CD4-positive, alpha-beta T cell treated with Interleukin-6 at 100 ng/mL for 8 hours (primary cell): Measurements from ENCODE around the gene PADI3.
A peak's percentile ranks its signal among the peaks of the same experiment; 100 is the strongest.

Experiments
- DNase-seq: peaks from one replicate; pipeline ENCODE4 v3.0.0-alpha.2; 2020; ENCODE audit warnings: mixed read lengths, low spot score

PADI3 gene, protein sequence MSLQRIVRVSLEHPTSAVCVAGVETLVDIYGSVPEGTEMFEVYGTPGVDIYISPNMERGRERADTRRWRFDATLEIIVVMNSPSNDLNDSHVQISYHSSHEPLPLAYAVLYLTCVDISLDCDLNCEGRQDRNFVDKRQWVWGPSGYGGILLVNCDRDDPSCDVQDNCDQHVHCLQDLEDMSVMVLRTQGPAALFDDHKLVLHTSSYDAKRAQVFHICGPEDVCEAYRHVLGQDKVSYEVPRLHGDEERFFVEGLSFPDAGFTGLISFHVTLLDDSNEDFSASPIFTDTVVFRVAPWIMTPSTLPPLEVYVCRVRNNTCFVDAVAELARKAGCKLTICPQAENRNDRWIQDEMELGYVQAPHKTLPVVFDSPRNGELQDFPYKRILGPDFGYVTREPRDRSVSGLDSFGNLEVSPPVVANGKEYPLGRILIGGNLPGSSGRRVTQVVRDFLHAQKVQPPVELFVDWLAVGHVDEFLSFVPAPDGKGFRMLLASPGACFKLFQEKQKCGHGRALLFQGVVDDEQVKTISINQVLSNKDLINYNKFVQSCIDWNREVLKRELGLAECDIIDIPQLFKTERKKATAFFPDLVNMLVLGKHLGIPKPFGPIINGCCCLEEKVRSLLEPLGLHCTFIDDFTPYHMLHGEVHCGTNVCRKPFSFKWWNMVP

DNA sequence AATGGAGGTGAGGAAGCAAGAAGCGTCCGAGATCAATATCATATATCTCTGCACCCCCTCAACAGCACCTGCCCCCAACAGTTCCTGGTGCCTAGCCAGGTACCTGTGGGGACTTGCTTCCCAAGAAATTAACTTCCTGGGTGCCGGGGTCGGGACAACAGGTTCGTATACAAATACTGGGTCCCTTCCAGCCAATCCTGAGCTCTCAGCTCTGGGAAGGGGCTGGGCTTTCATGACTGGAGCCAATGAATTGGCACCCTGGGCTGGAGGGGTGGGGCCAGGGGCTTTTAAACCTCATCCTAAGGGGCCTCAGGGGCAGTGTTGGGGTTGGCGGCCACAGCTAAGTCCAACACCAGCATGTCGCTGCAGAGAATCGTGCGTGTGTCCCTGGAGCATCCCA is at the start of gene PADI3:
PADI3 (plus strand) TSS at position 318 of the 400 bp plus-strand sequence; CDS start at position 358, 40 bp downstream.
- DNase-seq, result no peak

- no peak for DNase-seq
These were observed 49.4 kb upstream of the PADI3 start for GRCh38 chr1:17199267-17200044.

- no peak for DNase-seq
These were observed 48.7 kb upstream of the PADI3 start for GRCh38 chr1:17200246-17200645.

DNA sequence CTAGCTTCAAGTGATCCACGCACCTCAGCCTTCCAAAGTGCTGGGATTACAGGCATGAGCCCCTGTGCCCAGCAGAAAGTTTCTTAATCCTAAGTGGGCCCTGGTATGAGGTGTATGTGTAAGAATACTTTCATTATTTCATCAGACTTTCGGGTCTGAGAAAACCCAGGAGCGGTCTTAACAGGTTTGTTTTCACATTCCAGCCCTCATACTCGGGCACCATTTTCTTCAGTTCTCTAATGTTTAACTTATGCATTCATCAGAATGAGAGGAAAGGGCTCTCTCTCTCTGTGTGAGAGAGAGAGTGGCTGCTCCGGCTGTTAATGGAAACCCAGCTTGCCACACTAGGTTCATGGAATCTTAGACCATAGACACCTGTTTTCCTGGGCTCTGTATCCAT is 48.1 kb upstream of the PADI3 start:
- no peak for DNase-seq

- peak; percentile 32 for DNase-seq
These were observed 47.5 kb upstream of the PADI3 start for GRCh38 chr1:17201201-17202021.

DNA sequence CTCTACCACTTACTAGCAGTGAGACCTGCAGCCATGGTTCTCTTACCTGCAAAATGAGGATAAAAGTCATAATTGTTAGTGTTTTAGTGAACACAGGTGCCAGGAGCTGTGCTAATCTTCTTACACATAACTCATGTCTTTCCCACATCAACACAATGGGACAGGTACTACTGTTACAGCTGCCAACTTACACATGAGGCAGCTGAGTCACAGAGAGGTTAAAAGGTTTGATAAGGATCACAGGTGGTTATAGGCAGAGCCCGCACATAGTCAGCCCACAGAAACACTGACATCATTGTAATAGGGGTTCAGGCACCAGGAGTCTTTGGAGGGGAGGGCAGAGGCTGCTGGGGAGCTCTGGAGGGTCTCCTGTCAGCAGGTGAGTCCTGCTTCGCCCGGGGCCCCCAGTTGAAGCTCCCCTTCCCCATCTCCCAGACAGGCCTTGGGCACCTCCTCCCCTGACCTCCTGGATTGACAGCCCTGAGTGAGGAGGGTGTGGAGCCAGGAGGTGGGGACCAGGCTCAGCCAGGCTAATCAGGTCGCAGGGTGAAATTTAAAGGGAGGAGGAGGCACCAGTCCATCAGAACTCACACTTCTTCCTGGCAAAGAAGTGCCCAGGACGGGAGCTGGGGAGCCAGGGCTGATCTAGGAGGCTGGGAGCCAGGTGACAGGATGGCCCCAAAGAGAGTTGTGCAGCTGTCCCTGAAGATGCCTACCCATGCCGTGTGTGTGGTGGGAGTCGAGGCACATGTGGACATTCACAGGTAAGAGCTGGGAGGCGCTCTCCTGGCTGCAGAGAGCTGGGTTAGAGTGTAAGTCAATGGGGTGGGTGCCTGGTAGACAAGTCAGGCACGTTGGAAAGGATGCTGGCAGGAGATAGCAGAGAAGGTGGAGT is 44.1 kb upstream of the PADI3 start, which contains the start of gene PADI1:
PADI1 (plus strand) TSS at position 583 of the 895 bp plus-strand sequence; CDS start at position 673, 90 bp downstream.
- DNase-seq, result no peak

GRCh38 chr1:17205652-17206051 is 43.2 kb upstream of the PADI3 start:
- no peak for DNase-seq

DNA sequence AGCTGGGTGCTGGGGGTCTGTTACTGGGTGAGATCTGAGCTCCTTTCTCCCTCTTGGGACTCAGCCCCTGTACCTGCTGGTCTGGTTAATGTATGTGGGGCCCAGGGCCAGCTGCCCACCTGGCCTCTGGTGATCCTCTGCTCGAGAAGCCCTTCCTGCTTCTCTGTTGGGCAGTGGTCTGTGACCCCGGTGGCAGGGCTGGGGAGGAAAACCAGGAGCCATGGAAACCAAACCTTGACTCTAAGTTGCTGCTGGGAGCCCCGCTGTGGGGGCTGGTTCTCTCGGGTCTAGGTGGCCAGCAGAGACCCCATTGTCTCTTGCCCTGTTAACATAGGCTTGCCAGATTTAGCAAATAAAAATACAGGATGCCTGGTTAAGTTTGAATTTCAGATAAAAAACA is 42.7 kb upstream of the PADI3 start:
- DNase-seq, result no peak

- DNase-seq, result no peak
These were observed 41.9 kb upstream of the PADI3 start for GRCh38 chr1:17207046-17207445.

- no peak for DNase-seq
These were observed 41.4 kb upstream of the PADI3 start for GRCh38 chr1:17207540-17207939.

GRCh38 chr1:17207966-17208418 is 40.9 kb upstream of the PADI3 start:
- DNase-seq, result peak; percentile 26

GRCh38 chr1:17208546-17208945 is 40.4 kb upstream of the PADI3 start:
- DNase-seq, result no peak

DNA sequence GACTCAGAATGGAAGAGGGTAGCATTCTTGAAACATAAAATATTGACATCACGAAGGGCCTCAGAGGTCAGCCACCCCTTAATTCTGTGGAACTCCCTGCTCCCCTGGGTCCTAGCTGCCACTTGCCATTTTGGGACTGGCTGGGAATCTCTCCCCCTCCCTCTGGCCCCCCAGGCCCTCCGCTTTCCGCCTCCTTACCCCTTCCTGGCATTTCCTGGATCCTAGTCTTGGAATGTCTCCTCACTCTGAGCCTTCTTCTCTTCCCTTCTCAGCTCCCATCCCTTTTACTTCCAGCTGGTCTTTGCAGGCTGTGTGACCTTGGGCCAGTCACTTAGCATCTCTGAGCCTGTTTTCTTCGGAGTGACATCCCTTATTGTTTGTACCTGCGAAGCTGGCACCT is 39.5 kb upstream of the PADI3 start:
- DNase-seq, result no peak

GRCh38 chr1:17210176-17210575 is 38.7 kb upstream of the PADI3 start:
- no peak for DNase-seq

GRCh38 chr1:17211377-17211776 is 37.5 kb upstream of the PADI3 start:
- DNase-seq, result no peak

DNA sequence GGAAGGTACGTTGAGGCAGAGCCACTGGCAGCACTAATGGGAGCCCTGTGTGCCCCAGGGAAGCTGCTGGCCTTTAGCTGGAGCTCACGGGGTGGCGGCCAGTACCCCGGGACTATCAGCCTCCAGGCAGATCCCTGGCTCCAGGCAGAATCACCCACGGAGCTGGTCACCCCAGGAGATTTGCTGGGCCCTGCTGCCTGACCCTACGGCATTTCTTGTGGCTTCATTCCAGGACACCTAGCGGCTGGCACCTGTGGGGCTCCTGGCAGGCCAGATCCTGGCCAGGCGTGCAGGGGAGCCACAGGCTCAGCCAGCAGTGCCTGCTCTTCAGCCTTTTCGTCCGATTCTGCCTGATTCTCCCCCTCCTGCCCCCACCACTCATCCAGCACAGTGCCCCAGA is 36.9 kb upstream of the PADI3 start:
- DNase-seq, result no peak

DNA sequence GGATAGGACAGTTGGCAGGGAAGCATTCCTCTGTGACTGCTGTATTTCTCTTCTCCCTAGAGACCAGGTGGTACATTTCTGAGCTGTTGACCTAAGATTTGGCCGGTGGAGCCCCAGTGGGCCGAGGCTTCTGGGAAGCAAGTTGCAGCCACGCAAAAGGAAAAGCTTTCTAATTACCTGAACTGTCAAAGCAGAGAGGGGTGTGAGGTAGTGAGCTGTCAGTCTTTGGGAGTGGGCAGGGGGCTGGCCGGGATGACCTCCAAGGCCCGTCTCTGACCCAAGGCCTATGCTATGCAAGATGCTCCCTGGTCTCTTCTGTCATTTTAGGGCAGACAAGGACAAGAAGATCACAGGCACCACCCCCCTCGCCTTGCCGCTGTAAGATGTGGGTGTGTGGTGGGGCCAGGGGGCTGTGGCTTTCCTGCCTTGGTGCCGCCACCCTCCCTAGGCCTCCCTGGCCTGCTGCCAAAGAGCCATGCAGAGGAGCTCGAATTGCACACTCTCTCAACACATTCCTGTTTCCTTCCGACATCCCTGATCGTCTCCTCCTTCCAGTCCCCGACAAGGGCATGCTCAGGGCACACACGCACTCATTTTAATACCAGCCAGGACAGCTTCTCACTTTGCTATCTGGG is 36.3 kb upstream of the PADI3 start:
- DNase-seq, result peak; percentile 72

DNA sequence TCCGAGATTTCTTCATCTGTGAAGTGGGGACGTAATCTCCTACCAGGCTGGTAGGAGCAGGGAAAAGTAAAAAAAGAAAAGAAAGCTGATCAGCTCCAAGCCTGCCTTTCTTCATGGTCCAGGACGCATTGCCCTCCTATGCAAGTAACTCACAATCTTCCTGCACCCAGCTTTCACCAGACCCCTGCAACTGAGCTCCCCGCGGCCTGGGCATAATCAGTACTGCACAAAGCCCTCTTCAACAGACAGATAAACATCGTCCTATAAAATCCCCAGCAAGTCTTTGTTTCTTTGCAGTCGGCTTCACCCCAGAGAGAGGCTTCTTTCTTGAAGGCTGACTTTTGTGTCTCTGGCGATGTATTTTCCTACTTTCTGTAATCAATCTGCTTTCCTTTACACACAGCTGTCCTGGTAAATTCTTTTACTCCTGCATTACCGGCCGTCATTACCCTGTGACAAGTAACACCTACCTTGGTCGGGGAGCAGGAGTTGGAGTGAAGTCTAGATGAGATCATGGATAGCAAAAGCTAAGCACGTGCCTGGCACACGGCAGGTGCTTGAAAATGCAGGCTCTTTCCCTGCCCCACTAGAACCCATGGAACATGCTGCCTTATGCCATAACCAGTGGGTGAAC is 35.6 kb upstream of the PADI3 start:
- DNase-seq, result no peak

DNA sequence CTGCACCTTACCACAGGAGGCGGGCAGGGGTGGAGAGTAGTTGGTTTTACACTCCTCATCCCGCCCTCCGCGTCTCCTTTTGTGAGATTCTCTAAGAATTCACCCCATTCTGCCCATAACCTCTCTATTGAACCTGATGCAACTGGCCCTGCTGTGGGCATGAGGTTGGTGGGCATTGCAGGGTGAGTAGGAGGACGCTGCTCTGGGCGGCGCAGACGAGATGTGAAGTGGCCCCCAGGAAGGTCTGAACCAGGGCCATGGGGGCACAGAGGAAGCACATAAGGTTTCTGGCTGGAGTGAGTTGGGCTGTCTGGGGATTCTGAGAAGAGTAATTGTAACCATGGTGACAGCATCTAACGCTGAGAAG is 35.1 kb upstream of the PADI3 start:
- DNase-seq, result no peak
